Activated CD4-positive, CD25-positive, alpha-beta regulatory T cell treated with anti-CD3 and anti-CD28 coated beads, Interleukin-2, amount 50 U/mL, for 72 hours (primary cell): ENCODE results near the gene KCNG1.
"Not testable (repeated sequence)": the region's sequence is repeated elsewhere in the genome, so short reads cannot be mapped to it uniquely, and the experiment has no call there.

Experiments used
- DNase-seq: peaks from one replicate; pipeline ENCODE4 v3.0.0; 2021

Gene KCNG1, protein sequence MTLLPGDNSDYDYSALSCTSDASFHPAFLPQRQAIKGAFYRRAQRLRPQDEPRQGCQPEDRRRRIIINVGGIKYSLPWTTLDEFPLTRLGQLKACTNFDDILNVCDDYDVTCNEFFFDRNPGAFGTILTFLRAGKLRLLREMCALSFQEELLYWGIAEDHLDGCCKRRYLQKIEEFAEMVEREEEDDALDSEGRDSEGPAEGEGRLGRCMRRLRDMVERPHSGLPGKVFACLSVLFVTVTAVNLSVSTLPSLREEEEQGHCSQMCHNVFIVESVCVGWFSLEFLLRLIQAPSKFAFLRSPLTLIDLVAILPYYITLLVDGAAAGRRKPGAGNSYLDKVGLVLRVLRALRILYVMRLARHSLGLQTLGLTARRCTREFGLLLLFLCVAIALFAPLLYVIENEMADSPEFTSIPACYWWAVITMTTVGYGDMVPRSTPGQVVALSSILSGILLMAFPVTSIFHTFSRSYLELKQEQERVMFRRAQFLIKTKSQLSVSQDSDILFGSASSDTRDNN

DNA sequence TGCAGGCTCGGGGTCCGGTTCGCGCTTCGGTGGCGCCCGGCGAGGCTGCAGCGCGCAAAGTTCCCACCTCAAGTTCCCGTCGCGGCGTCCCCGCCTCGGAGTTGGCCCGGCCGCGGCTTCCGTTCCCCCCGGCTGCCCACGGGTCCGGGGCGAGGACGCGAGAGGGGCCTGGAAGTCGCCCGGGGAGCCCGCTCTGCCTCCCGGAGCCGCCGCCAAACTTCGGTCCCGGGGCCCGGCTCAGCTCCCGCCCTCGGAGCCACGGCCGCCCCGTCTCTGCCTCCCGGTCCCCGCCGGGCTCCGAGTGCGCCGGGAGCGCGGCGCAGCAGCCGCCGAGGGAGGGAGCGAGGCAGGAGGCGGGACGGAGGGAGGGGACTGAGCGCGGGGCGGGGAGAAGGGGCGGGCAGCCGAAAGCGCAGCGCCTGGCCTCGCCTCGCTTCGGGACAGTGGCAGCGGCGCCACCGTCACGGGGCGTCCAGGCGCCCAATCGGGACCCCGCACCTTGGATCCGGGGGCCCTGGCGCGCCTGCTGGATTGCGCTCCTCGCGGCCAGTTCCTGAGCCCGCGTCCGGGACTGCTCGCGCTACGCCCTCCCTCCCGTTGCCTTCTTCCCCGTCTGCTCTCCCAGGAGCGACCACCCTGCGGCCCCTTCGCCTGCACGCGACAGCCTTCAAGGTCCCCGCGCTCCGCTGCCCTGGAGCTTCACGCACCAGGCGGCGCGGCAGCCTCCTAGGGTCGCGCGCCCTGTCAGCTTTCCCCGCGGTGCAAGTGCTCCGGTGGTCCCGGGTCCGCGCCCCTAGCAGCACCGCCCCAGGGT is at the start of gene KCNG1:
Gene KCNG1, minus strand, starts transcription at position 305 of the 814 bp plus-strand sequence. CDS start 12,769 bp downstream, outside the sequence.
- peak; percentile 37 for DNase-seq

DNA sequence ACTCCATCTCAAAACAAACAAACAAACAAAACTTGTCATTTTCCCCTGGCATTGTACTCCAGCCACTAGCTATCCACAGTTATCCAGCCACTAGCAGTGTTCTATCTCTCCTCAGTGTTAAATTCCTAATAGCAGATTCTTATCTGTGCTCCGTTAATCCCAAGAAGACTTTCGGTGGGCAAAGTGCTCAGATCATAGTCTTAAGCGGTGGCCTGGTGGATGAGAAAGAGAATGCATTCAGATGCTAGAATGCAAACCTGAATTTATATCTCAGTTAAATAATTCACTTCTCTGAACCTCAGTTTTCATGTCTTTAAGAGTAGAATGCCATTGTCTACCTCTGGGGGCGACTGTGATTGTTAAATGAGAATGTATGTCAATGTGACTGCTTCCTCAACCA is 47.7 kb upstream of the KCNG1 start:
- no peak for DNase-seq

DNA sequence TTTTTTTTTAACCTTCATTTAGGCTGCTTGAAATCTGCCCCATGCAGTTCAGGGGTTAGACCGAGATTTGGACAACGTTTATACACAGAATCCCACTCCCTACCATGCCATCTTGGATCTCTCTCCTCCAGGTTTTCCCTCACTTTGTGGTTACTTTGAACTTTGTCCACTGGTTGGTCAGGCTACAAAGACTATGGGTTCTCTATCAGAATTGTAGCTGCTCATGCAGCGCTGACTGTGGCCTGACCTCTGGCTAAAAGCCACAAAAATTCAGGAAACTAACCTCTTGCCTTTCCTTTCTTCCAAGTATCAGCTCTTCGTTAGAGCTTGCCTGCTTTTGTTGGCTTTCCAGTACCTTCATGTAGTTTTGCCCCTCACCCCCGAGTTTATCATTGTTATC is 44.9 kb upstream of the KCNG1 start:
- no peak for DNase-seq

DNA sequence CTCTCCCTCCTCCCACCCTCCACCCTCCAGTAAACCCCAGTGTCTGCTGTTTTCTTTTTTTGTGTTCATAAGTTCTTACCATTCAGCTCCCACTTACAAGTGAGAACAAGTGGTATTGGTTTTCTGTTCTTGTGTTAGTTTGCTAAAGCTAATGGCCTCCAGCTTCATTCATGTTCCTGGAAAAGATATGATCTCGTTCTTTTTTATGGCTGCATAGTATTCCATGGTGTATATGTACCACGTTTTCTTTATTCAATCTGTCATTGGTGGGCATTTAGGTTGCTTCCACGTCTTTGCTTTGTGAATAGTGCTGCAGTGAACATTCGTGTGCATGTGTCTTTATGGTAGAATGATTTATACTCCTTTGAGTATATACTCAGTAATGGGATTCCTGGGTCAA is 42.7 kb upstream of the KCNG1 start:
- no peak for DNase-seq

DNA sequence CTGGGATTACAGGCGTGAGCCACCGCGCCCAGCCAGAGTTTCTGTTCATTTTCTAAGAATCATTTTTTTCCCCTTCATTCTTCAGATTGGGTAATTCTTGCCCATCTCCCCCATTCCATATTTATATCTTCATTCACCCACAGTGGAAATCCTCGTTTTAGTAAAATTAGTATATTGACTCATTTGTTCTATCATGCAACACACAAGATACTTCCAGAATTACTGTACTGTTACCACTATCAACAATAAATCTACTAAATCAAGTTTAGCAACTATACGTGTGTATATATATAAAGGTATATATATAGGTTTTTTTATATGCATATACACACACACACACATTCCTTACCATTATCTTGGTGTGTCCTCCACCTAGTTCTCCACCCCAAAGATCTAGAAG is 41.2 kb upstream of the KCNG1 start:
- DNase-seq = no peak

DNA sequence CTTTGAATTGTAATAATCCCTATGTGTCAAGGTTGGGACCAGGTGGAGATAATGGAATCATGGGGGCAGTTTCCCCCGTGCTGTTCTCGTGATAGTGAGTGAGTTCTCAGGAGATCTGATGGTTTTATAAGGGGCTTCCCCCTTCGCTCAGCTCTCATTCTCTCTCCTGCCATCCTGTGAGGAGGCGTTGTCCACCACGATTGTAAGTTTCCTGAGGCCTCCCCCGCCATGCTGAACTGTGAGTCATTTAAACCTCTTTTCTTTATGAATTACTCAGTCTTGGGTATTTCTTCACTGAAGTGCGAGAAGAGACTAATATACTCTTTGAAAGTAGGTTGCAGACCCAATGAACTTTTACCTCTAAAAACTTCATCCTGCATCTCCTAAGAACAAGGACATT is 39.2 kb upstream of the KCNG1 start:
- peak; percentile 35 for DNase-seq

DNA sequence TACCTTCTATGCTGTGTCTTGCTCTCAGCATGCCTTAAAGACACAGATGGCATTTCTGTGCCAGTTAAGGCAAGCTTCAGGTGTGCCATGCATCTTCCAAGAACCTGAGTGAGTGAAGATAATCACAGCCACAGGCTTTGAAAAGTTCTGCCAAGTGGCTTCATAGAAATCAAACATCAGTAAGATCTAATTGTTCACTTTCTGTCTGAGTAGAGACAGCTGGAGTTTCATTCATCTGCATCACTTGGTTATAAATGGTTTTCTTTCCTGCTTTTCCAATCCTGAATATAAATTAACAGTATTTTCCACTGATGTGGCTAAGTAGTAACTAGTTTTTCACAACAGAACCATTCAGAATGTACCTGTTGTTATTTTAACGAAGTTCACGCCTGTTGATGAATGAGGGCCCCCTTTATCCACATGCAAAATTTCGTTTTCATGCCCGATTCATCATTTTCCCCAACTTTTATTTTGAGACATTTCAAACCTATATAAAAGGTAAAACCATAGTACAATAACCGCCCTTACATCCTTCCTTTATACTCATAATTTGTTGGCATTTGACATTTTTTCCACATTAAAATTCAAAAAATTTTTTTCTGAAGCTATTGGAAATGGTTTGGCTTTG is 38.6 kb upstream of the KCNG1 start:
- no peak for DNase-seq

DNA sequence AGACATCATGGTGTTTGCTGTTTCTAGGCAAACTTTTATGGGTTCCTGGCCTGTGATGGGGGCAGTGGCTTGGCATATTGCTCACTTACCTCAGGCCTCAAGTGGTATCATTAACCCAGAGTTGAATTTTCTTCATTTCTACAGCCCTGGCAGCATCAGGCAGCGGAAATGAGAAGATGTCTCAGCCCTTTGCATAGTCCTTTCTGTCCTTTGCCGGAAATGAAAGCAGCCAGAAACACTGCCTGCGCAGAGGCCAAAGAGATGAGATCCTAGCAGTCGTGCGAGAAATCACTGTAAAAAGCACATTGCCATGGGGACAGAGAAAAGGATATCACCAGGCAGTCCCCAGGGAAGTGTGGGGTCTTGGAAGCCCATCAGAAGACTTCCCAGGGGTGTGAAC is 37.4 kb upstream of the KCNG1 start:
- no peak for DNase-seq

DNA sequence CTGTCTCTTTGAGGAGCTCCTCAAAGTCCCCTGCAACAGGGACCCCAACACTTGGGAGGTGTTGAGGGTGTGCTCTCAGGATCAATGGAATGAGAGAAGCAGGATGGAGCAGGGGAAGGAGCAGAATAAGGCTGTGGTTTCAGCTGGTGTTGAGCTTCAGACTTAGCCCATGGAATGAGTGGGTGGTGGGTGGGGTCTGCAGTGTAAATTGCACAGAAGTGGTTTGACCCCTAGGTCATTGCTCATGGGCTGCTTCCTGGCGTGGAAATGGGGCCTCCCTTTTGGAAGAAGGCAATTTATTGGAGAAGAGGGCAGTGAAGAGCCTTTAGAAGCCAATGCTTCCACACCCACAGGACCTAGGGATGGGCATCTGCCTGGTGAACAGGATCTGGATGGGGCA is 37.0 kb upstream of the KCNG1 start:
- DNase-seq = no peak

DNA sequence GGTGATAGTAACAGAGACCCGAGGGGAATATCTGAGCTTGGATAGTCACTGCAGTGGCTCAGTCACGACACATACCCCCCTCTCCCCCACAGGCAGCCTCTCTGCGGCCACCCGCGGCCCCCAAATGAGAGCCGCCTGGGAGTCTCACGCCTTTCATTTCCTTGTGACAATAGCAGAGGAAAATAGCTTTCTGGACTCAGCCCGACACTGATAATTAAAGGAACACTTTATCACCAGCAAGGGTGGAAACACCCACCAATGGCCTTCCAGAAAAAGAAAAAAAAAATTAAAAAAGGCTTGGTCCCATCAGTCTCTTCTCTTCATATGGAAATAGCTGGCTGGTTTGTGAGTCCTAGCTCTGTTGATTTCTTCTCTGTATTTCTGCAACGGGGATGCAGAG is 35.1 kb upstream of the KCNG1 start:
- DNase-seq = no peak

DNA sequence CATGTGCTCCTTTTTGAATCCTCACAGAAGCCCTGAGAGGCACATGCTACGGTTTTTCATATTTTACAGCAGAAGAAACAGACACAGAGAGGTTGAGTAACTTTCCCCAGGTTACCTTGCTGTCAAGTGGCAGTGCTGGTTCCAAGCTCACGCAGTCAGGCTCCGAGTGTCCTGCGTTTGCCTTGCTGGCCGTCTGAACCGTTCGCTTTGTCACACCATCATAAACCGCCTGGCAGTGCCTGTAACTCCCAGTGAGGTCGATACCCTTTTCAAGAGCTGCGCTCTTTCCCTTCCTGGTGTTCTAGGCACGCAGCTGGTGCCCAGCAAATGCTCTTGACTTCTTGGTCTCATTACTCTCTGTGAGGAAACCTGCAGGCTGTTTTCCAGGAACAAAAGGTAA is 31.3 kb upstream of the KCNG1 start:
- no peak for DNase-seq

DNA sequence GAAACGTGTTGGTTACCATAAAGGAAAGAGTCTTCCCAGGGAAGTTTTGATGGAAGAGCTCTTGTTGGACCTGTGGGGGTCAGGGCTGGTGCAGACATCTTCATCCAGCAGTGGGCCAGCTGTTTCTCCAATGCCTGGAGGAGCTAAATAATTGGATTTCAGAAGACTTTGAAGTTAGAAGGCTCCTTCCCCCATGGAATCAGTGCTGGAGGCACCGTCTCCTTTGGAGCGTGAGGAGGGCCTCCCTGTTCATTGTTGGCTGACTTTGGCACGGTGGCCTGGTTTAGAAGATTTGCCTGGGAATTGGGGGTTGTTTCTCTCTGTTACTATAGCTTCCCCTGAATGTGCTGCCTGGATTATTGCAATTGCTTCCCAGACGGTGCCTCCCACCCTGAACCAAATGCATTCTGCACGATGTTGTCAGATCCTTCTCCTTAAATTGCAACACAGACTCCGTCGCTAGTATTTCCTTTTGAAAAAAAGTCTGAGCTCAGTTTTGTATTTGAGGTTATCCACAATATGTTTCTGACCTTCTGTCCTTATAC is 27.7 kb upstream of the KCNG1 start:
- no peak for DNase-seq

DNA sequence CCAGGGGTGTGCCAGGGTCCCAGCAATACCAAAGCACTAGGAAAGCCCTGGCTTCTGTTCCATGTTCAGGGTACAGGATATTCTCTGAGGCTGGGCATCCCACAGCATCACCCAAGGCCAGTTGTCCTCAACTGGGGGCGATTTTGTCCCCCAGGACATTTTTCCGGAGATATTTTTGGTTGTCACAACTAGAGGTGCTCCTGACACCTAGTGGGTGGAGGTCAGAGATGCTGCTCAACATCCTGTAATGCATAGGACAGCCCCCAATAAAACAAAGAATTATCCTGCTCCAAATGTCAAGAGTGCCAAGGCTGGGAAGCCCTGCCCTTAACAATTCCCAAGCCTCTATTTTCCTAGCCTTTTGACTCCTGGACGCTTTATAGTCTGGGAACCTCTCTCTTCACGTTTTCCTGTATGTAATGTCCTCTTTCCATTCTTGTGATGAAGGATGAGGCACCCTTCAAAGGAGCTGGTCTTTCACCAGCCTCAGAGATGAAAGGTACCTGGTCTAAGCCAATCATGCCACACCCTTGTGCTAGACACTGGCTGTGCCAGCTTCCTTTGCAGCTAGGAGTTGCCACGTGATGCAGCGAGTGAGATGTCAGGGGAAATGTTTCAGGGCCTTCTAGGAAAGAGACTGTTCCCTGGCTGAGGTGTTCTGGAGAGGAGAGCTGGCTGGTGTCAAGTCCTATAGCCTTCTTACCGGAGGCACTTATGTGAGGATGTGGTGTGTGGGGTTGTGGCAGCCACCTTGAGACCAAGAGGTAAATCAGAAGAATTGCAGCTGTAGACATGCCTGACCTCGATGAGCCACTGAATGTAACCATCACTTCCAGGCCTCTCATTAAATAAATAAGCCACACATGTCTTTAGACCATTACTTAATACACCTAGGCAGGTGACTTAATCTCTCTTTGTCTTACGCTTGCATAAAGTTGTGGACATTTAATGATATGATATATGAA is 23.4 kb upstream of the KCNG1 start:
- DNase-seq = no peak

DNA sequence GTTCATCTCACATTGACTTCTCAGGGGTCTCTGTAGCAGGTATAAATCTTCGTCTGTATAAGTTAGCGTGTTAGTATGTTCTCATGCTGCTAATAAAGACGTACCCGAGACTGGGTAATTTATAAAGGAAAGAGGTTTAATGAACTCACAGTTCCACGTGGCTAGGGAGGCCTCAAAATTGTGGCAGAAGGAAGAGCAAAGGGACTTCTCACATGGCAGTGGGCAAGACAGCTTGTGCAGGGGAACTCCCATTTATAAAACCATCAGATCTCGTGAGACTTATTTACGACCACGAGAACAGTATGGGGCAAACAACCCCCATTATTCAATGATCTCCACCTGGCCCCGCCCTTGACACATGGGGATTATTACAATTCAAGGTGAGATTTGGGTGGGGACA is 22.6 kb upstream of the KCNG1 start:
- DNase-seq = not testable (repeated sequence)

DNA sequence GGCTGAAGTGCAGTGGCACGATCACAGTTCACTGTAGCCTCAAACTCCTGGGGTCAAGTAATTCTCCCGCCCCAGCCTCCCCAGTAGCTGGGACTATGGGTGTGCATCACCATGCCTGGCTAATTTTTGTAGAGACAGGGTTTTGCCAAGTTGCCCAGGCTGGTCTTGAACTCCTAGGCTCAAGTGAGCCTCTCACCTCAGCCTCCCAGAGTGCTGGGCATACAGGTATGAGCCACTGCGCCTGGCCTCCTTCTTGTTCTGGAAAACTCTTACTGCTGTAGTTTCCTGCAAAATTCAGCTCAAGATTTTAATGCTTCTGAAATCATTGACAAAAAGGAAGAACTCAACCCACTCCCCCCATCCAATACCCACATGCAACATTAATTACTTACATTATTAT is 21.9 kb upstream of the KCNG1 start:
- DNase-seq = peak; percentile 6

DNA sequence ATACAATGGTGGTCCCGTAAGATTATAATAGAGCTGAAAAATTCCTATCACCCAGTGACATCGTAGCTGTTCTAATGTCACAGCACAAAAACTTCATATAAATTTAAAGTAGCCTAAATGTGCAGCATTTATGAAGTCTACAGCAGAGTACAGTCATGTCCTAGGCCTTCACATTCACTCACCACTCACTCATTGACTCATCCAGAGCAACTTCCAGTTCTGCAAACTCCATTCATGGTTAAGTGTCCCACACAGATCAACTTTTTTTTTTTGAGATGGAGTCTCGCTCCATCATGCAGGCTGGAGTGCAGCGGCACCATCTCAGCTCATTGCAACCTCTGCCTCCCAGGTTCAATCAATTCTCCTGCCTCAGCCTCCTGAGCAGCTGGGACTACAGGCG is 20.9 kb upstream of the KCNG1 start:
- peak; percentile 8 for DNase-seq

DNA sequence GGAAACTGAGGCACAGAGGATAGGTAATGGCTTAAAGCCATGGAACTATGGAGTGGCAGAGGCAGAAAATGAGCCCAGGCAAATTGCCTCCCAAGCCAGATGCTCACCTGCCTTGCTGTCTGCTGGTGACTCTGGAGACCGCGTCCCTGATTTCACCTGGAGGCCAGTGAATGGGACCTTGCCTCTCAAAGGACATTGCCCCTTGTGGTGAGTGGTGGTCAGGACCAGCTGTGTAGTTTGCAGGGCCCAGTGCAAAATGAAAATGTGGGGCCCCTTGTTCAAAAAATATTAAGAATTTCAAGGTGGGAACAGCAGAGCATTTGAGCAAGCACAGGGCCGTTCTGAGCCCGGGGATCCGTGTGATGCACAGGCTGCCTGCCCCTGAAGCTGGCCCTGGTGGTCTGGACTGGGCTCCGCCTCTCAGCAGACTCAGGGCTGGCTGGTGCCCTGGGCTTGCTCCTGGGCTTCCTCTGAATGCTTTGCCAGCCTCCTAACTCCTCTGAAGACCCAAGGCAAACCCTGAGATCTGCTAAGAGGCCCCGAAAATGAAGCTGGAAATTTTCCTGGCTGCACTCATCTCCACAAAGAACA is 19.8 kb upstream of the KCNG1 start:
- DNase-seq = no peak

DNA sequence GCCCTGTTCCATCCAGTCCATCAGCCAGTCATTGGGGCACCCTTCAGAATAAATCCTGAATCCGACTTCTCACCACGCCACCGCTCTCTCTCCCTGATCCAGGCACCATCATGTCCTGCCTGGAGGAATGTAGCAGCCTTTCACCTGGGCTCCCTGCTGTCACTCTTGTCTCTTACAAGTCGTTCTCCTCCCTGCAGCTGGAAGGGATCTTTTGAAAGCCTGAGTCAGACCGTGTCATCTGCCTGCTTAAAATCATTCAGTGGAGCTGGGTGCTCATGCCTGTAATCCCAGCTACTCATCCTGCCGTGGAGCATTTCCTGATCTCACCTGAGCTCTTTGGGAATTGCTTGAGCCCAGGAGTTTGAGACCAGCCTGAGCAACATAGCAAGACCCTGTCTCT is 19.2 kb upstream of the KCNG1 start:
- DNase-seq = no peak

DNA sequence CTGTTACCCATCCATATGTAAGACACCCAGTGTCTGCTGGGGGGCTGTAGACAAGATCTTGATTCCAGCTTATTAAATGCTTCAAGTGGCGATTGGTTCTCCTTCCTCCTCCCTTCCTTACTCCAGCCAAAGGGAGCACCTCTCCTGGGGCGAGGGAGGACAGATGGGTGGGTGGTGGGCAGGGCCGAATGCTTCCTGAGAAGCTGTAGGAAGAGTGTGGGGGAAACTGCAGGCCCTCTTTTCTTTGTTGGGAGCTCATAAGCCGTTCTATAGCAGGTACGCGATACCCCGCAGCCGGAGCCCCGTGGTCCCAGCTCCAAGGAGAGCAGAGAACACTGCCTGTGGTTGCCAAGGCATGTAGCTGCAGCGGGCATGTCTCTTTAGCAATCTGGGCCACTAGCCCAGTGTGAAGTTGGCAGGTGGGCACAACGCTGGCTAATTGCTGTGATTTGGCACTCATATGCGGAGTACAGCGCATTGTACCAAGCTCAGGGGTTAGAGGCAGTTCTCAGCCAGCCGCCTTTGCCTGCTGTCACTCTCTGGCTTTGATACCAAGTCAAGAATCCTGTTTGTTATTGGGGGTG is 14.7 kb upstream of the KCNG1 start:
- no peak for DNase-seq

DNA sequence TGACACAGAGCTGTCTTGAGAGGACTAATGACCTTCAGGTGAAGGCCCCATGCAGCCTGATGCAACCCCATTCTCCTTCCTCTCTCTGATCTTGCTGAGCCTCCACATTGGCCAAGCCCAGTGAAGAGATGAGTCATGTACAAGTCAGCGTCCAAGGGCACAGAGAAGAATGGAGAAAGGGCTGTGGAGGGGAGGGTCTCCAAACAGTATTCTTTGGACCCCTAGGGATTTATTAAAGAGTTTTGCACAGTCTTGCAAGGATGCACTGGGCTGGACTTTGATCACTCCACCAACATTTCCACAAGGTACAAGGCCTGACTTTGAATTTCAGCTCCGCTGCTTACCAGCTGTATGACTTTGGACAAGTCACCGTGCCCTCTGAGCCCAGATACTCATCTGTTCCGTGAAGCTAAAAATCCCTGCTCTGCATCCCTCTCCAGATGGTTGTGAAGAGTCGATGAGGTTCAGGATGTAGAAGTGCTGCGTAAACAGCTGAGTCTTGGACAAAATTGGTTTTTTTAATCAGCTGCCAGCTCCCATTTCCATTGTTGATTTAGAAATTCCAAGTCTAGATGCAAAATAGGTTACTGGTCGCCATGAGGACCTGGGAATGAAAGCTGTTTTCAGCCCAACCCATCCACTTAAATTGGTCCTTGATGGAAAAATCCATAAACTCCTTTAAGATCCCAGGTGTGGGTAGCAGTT is 14.1 kb upstream of the KCNG1 start:
- no peak for DNase-seq

DNA sequence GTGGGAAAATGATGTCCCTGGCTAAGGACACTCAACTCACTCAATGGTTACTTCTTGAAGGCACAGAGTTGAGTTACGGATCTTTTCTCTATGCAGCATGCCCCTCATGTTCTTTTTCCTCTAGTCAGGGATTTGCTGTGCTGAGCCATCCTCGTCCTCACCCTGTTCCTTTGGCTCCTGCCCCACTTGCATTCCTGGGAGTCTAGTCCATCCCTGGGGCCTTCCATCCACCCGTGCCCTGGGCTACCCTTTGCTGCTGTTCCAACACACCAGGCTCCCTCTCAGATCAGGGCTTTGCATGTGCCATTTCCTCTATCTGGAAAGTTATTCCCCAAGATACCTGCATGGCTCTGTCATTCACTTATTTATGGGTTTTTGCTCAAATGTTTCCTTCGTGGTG is 13.3 kb upstream of the KCNG1 start:
- DNase-seq = no peak
